ENCODE results near the gene RIOX2. TPM values are rescaled to one million over a fixed set of nuclear protein-coding genes. Genes with fewer than 3 reads are reported as not detected.

The RIOX2 gene
- polyA plus RNA-seq, 6 donors from 2014 or later: 20.4 to 34.6 (median 27.2) TPM

- no peak for DNase-seq
- H3K4me3 Mint-ChIP-seq: no peak overlapping the region
- no peaks in the 10 kb centered on the region for H3K9me3 Mint-ChIP-seq
- no peaks in the 10 kb centered on the region for H3K36me3 Mint-ChIP-seq
- no peaks in the 10 kb centered on the region for H3K27me3 Mint-ChIP-seq
- no peak for ATAC-seq (ENCODE audit: low read depth in 2 of 2)
- H3K27ac Mint-ChIP-seq: no peak overlapping the region
- peaks cover 0 to 5% (median 4%) of the 10 kb centered on the region in 3 donors for H3K4me1 Mint-ChIP-seq
These were observed 7.4 kb upstream of the RIOX2 start for GRCh38 chr3:97979610-97980009.

GRCh38 chr3:97975466-97975865, 3.2 kb upstream of the RIOX2 start:
- H3K4me3 Mint-ChIP-seq: peak overlapping the region in 1 of 8 donors; percentile 65
- H3K27ac Mint-ChIP-seq: no peak overlapping the region
- DNase-seq (no peak), ATAC-seq (ENCODE audit: low read depth in 2 of 2) (no peak)
- H3K36me3 Mint-ChIP-seq: no peaks in the 10 kb centered on the region
- no peaks in the 10 kb centered on the region for H3K27me3 Mint-ChIP-seq
- peaks cover 13 to 31% (median 20%) of the 10 kb centered on the region in 3 donors for H3K4me1 Mint-ChIP-seq
- no peaks in the 10 kb centered on the region for H3K9me3 Mint-ChIP-seq

GRCh38 chr3:97974996-97975395, 2.8 kb upstream of the RIOX2 start:
- peak overlapping the region in 1 of 8 donors; percentile 65 for H3K4me3 Mint-ChIP-seq
- H3K27me3 Mint-ChIP-seq: no peaks in the 10 kb centered on the region
- no peak for DNase-seq
- H3K27ac Mint-ChIP-seq: peak overlapping the region in 1 of 6 donors; percentile 43
- H3K9me3 Mint-ChIP-seq: no peaks in the 10 kb centered on the region
- no peak for ATAC-seq (ENCODE audit: low read depth in 2 of 2)
- H3K4me1 Mint-ChIP-seq: peaks cover 17 to 36% (median 25%) of the 10 kb centered on the region in 3 donors
- H3K36me3 Mint-ChIP-seq: no peaks in the 10 kb centered on the region

GRCh38 chr3:97972976-97973375, 745 bp upstream of the RIOX2 start:
- ATAC-seq (ENCODE audit: low read depth in 2 of 2): no peak
- H3K27ac Mint-ChIP-seq: peak overlapping the region in 5 of 6 donors; percentile 9 to 82 (median 59)
- DNase-seq: no peak
- no peaks in the 10 kb centered on the region for H3K9me3 Mint-ChIP-seq
- H3K4me3 Mint-ChIP-seq: peak overlapping the region; percentile 70 to 90 (median 82)
- peaks cover 24 to 52% (median 44%) of the 10 kb centered on the region in 3 donors for H3K4me1 Mint-ChIP-seq
- H3K36me3 Mint-ChIP-seq: no peaks in the 10 kb centered on the region
- no peaks in the 10 kb centered on the region for H3K27me3 Mint-ChIP-seq

GRCh38 chr3:97970956-97971620, 1.1 kb downstream of the RIOX2 start:
- Mint-ChIP-seq H3K9me3 (no peaks in the 10 kb centered on the region), H3K27ac (peak overlapping the region in 5 of 6 donors; percentile 44 to 96 (median 89)), H3K4me3 (peak overlapping the region; percentile 84 to 97 (median 94)), H3K27me3 (no peaks in the 10 kb centered on the region), H3K4me1 (peaks cover 24 to 60% (median 46%) of the 10 kb centered on the region in 3 donors), H3K36me3 (peaks cover 0 to 4% of the 10 kb centered on the region in 2 donors)
- ATAC-seq (ENCODE audit: low read depth in 2 of 2) (no peak), DNase-seq (no peak)

- H3K27me3 Mint-ChIP-seq: no peaks in the 10 kb centered on the region
- no peak for DNase-seq
- H3K4me1 Mint-ChIP-seq: peaks cover 27 to 61% (median 54%) of the 10 kb centered on the region in 3 donors
These were observed 2.1 kb downstream of the RIOX2 start for GRCh38 chr3:97970156-97970555.

GRCh38 chr3:97969541-97969940, 2.7 kb downstream of the RIOX2 start:
- DNase-seq (no peak), ATAC-seq (ENCODE audit: low read depth in 2 of 2) (no peak)
- H3K27ac Mint-ChIP-seq: peak overlapping the region in 2 of 6 donors; percentile 3 to 14
- peak overlapping the region in 1 of 8 donors; percentile 84 for H3K4me3 Mint-ChIP-seq
- H3K27me3 Mint-ChIP-seq: no peaks in the 10 kb centered on the region
- no peaks in the 10 kb centered on the region for H3K9me3 Mint-ChIP-seq
- peaks cover 24 to 57% (median 54%) of the 10 kb centered on the region in 3 donors for H3K4me1 Mint-ChIP-seq
- H3K36me3 Mint-ChIP-seq: peaks cover 0 to 4% of the 10 kb centered on the region in 2 donors

More at GRCh38 chr3:97970156-97970555, 2.1 kb downstream of the RIOX2 start:
- Mint-ChIP-seq H3K27ac (peak overlapping the region in 2 of 6 donors; percentile 1 to 7), H3K4me3 (peak overlapping the region in 6 of 8 donors; percentile 16 to 95 (median 84)), H3K9me3 (no peaks in the 10 kb centered on the region), H3K36me3 (peaks cover 0 to 4% of the 10 kb centered on the region in 2 donors)
- no peak for ATAC-seq (ENCODE audit: low read depth in 2 of 2)

- H3K36me3 Mint-ChIP-seq: peaks cover 4 to 7% of the 10 kb centered on the region in 2 donors
These were observed 3.9 kb downstream of the RIOX2 start for GRCh38 chr3:97968376-97968775.

GRCh38 chr3:97967966-97968365, 4.3 kb downstream of the RIOX2 start:
- Mint-ChIP-seq H3K36me3 (peaks cover 4 to 7% of the 10 kb centered on the region in 2 donors), H3K4me3 (peak overlapping the region in 1 of 8 donors; percentile 29), H3K27me3 (no peaks in the 10 kb centered on the region), H3K27ac (no peak overlapping the region), H3K9me3 (no peaks in the 10 kb centered on the region), H3K4me1 (peaks cover 28 to 63% (median 51%) of the 10 kb centered on the region in 3 donors)
- DNase-seq (no peak), ATAC-seq (ENCODE audit: low read depth in 2 of 2) (no peak)

More at GRCh38 chr3:97968376-97968775, 3.9 kb downstream of the RIOX2 start:
- DNase-seq: no peak
- ATAC-seq (ENCODE audit: low read depth in 2 of 2): no peak
- H3K4me1 Mint-ChIP-seq: peaks cover 27 to 63% (median 52%) of the 10 kb centered on the region in 3 donors
- H3K27me3 Mint-ChIP-seq: no peaks in the 10 kb centered on the region
- no peak overlapping the region for H3K4me3 Mint-ChIP-seq
- peak overlapping the region in 1 of 6 donors; percentile 14 for H3K27ac Mint-ChIP-seq
- no peaks in the 10 kb centered on the region for H3K9me3 Mint-ChIP-seq

GRCh38 chr3:97960993-97961766, 11.1 kb downstream of the RIOX2 start:
- Mint-ChIP-seq H3K9me3 (no peaks in the 10 kb centered on the region), H3K4me1 (peaks cover 7 to 37% (median 20%) of the 10 kb centered on the region in 3 donors), H3K27me3 (no peaks in the 10 kb centered on the region), H3K27ac (peak overlapping the region in 1 of 6 donors; percentile 12), H3K36me3 (peaks cover 9 to 17% of the 10 kb centered on the region in 2 donors), H3K4me3 (no peak overlapping the region)
- no peak for DNase-seq
- ATAC-seq (ENCODE audit: low read depth in 2 of 2): no peak

- Mint-ChIP-seq H3K4me3 (no peak overlapping the region), H3K36me3 (peaks cover 9 to 17% of the 10 kb centered on the region in 2 donors), H3K4me1 (peaks cover 5 to 33% (median 17%) of the 10 kb centered on the region in 3 donors), H3K27me3 (no peaks in the 10 kb centered on the region), H3K27ac (no peak overlapping the region), H3K9me3 (no peaks in the 10 kb centered on the region)
- DNase-seq: no peak
- no peak for ATAC-seq (ENCODE audit: low read depth in 2 of 2)
These were observed 11.7 kb downstream of the RIOX2 start for GRCh38 chr3:97960551-97960950.

- no peaks in the 10 kb centered on the region for H3K27me3 Mint-ChIP-seq
- no peak for DNase-seq
- H3K27ac Mint-ChIP-seq: no peak overlapping the region
- H3K9me3 Mint-ChIP-seq: no peaks in the 10 kb centered on the region
- no peak overlapping the region for H3K4me3 Mint-ChIP-seq
- peaks cover 11 to 36% (median 17%) of the 10 kb centered on the region in 3 donors for H3K4me1 Mint-ChIP-seq
- peaks cover 9 to 17% of the 10 kb centered on the region in 2 donors for H3K36me3 Mint-ChIP-seq
- no peak for ATAC-seq (ENCODE audit: low read depth in 2 of 2)
These were observed 12.4 kb downstream of the RIOX2 start for GRCh38 chr3:97959872-97960271.

- Mint-ChIP-seq H3K27me3 (no peaks in the 10 kb centered on the region), H3K4me3 (no peak overlapping the region), H3K4me1 (peaks cover 21 to 31% (median 21%) of the 10 kb centered on the region in 3 donors), H3K36me3 (peaks cover 9 to 15% of the 10 kb centered on the region in 2 donors), H3K27ac (no peak overlapping the region), H3K9me3 (no peaks in the 10 kb centered on the region)
- DNase-seq (no peak), ATAC-seq (ENCODE audit: low read depth in 2 of 2) (no peak)
These were observed 13.4 kb downstream of the RIOX2 start for GRCh38 chr3:97958796-97959195.
